ENCODE data around the gene ZSWIM1.
"Not testable (repeated sequence)": the region's sequence is repeated elsewhere in the genome, so short reads cannot be mapped to it uniquely, and the experiment has no call there.

Gene ZSWIM1

DNA sequence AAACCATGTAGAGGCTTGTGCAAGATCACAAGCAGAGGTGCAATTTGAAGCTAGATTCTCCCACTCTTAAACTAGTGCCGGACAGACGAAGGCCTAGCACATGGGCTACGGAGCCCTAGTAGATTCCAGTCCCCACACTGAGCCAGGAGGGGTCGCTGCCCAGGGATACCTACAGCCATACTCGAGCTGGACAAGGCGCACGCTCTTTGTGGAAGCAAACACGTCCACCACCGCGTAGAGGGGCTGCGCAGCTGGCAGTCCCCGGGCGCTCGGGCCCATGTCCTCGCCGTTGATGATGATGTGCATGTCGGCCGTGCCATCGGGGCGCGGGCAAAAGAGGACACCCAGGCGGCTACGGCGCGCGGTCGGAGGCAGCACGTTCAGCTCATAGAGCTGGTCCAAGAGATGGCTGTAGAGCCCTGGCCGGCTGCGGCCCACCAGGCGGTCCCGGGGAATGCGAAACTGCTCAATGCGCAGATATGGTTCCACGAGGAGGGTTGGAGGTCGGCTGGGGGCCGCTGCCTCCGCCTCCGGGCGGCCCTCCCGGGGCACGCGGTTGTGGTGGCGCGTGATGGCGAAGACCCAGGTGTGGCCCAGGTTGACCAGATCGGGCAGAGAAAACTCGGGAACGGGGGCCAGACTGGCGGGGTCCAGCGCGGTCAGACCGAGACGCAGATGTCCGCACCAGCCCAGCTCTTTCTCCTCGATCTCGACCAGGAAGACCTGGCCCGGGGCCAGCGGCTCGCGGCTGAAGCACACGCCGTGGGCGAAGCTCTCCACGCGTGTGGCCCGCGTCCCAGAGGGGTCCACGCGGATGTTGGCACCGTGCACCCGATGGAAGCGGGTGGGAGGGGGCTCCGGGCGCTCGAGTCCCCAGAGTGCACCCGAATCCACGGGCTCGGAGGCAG lies 9.3 kb downstream of the ZSWIM1 start:
- DNase-seq, result peak; percentile 30

DNA sequence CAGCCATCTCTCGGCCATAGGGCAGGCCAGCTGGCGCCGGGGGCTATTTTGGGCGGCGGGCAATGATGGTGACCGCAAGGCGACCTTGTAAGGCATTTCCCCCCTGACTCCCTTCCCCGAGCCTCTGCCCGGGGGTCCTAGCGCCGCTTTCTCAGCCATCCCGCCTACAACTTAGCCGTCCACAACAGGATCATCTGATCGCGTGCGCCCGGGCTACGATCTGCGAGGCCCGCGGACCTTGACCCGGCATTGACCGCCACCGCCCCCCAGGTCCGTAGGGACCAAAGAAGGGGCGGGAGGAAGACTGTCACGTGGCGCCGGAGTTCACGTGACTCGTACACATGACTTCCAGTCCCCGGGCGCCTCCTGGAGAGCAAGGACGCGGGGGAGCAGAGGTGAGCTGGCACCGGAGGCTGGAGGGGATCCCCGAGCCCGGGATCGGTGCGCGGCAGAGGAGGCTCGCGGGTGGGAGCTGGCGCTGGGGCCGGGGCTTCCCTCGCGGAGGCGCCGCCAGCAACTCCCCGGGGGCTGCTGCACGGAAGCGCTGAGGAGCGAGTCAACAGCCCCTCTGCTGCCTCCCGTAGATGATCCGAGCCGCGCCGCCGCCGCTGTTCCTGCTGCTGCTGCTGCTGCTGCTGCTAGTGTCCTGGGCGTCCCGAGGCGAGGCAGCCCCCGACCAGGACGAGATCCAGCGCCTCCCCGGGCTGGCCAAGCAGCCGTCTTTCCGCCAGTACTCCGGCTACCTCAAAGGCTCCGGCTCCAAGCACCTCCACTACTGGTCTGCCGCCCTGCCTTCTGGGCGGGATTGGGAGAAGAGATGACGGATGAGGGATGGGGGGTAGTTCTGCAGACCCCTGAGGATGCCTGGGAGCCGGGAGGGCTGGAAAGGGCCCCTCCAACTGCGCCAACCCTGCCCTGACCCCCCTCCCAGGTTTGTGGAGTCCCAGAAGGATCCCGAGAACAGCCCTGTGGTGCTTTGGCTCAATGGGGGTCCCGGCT lies 10.3 kb downstream of the ZSWIM1 start, which contains the start of the genes CTSA and NEURL2:
CTSA (plus strand) TSS at position 351 of the 999 bp plus-strand sequence; CDS start at position 585, 234 bp downstream.
NEURL2 (minus strand) TSS at position 224 of the 999 bp plus-strand sequence; CDS start at position 7, 217 bp downstream.
- peak; percentile 89 for DNase-seq

DNA sequence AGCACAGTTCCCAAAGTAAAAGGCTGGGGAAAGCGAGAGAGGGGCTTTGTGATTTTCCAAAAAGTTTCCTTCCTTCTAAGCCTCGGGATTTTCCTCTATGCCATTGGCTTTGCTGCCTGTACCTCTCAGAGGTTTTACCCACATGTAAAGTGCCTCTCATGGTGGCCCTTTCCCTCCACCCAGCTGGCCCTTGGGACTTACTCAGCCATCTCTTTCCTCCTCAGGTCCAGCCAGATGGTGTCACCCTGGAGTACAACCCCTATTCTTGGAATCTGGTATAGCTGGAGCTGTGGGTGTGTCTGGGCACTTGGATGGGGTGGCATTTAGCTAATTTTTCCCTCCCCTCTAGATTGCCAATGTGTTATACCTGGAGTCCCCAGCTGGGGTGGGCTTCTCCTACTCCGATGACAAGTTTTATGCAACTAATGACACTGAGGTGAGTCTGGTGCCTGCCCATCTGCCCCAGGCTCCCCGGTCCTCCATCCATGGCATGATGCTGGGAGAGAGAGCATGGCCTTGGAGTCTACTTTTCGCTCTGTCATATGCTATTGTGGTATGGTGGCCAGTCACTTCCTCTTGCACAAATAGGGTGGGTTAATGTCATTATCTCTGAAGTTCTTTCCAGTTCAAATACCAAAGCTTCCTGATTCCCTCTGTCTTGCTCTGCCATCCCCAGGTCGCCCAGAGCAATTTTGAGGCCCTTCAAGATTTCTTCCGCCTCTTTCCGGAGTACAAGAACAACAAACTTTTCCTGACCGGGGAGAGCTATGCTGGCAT lies 11.2 kb downstream of the ZSWIM1 start:
- no peak for DNase-seq

DNA sequence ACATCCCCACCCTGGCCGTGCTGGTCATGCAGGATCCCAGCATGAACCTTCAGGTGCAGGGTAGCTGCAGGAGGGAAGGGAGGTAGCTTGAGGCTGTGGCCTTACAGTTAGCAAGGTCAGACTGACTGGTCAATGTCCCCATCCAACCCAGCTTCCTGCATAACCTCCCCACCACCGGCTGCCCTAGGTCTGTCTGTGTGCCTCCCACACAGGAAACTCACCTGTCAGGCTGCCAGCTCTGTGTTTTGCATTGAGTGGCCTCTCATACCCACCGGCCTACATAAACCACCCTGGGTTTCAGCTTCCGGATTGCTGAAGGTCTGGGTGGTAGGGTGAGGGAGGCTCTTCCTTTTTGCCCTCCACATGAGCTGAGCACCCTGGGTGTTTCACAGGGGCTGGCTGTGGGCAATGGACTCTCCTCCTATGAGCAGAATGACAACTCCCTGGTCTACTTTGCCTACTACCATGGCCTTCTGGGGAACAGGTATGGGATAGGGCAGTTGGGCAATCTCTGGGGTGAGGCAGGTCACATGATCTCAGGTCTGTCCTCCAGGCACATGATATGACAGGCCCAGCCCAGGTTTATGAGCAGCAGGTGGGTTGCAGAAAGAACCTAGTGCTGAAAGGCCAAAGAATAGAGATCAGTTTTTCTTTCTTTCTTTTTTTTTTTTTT lies 11.9 kb downstream of the ZSWIM1 start:
- DNase-seq, result peak; percentile 51

DNA sequence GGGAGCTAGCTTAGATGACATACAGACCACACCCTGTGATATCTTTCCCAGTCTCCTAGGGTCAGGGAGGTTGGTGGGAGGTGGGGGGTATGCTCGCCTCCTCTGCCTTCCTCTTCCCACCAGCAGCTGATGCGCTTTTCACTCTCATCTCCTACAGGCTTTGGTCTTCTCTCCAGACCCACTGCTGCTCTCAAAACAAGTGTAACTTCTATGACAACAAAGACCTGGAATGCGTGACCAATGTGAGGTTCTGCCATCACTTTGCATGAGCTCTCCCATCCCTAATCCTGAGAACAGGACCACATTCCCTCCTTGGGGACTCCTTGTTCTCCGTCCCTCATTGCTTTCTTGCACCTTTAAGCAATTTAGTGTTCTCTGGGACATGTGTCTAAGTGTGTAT lies 12.8 kb downstream of the ZSWIM1 start:
- DNase-seq, result no peak

DNA sequence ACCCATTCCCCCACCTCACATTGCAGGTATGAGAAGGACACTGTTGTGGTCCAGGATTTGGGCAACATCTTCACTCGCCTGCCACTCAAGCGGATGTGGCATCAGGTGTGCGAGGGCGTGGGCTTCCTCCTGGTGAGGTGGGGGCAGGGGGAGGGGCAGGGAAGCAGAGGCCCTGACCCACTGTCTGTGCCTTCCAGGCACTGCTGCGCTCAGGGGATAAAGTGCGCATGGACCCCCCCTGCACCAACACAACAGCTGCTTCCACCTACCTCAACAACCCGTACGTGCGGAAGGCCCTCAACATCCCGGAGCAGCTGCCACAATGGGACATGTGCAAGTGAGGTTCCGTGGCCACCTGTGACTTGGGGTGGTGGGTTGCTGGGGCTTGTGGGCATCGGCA lies 13.8 kb downstream of the ZSWIM1 start:
- DNase-seq, result no peak

DNA sequence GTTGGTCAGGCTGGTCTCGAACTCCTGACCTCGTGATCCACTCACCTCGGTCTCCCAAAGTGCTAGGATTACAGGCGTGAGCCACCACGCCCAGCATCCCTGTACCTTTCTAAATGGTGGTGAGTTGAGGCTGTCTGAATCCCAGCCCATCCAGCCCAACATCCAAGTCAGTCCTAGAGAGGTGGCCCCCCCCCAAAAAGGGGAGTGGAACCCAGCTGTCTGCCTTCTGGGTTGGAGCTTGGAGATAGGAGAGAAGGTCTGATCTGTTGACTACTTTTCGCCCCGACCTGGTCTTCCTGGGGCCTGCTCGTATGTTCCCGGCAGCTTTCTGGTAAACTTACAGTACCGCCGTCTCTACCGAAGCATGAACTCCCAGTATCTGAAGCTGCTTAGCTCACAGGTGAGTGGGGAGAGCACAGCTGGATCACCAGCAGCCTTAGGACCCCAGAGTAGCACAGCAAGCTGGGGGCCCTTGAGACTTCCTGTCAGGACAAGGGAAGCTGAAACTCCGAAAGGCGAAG lies 15.7 kb downstream of the ZSWIM1 start:
- no peak for DNase-seq

DNA sequence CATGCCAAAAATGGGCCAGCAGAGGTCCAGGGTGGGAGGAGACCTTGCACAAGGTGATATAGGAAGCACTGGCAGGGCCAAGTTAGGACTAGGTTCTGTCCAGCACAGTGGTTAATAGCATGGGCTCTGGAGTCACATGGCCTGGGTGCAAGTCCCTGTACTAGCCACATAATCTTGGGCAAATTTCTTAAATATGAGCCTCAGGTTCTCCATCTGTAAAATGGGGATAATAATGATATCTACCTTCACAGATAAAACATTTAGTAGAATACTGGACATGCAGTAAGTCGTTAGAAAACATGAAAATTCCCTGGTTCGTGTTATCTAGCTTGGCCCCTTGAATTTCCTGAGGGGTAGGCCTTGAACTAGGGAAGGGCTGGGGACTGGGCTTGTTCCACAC lies 16.3 kb downstream of the ZSWIM1 start:
- DNase-seq, result no peak

DNA sequence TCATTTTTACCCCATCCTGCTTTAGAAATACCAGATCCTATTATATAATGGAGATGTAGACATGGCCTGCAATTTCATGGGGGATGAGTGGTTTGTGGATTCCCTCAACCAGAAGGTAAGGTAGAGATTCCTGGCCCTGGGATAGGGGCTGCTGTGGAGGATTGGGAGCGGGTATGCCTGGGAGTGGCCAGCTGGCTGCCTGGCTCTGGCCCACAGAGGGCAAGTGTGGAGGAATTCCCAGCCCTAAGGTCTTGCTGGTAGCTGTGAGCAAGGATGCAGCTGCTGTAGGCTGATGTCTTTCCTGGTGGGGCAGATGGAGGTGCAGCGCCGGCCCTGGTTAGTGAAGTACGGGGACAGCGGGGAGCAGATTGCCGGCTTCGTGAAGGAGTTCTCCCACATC lies 16.7 kb downstream of the ZSWIM1 start:
- no peak for DNase-seq

DNA sequence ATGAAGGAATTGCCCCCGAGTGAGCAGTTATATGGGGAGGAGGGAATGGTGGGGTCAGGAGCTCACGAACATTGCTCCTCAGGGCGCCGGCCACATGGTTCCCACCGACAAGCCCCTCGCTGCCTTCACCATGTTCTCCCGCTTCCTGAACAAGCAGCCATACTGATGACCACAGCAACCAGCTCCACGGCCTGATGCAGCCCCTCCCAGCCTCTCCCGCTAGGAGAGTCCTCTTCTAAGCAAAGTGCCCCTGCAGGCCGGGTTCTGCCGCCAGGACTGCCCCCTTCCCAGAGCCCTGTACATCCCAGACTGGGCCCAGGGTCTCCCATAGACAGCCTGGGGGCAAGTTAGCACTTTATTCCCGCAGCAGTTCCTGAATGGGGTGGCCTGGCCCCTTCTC lies 17.3 kb downstream of the ZSWIM1 start:
- no peak for DNase-seq

DNA sequence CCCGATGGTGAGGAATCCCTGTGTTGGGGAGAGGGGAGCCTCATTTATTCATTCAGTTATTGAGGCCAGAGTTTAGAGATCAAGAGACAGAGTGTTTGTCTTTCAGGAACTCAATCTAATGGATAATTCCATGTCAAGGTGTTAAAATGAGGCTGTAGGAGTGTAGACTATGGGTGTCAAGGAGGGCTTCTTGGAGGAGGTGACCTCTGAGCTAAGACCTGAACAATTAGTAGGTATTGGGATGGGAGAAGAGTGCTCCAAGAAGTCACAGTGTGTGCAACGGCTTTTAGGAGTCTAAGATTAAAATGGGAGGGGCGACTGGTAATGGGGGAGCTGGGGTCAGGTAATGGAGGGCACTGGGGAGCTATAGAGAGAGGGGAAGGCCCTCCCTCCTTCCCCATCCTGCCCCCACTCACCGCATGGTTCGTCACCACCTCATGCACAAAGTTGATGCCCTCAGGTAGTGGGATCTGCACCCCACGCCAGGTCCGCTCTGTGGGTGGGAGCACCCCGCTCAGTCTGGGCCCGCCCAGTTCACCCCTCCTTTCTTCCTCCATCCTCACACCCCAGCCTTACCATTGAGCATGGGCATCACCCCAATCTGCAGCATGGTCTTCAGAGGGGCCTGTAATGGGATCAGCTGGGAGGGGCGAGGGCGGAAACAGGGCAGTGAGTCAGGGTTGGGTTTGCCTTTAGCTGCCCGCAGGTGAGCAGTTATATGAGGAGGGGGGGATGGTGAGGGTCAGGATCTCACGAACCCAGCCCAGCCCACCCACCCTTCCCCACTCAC lies 18.2 kb downstream of the ZSWIM1 start:
- DNase-seq, result no peak

DNA sequence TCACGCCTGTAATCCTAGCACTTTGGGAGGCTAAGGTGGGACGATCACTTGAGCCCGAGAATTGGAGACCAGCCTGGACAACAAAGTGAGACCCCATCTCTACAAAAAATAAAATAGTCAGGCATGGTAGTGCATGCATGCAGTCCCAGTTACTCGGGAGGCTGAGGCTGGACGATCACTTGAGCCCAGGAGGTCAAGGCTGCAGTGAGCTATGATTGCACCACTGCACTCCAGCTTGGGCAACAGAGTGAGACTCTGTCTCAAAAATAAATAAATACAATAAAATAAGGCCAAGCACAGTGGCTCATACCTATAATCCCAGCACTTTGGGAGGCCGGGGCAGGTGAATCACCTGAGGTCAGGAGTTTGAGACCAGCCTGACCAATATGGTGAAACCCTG lies 20.3 kb downstream of the ZSWIM1 start:
- not testable (repeated sequence) for DNase-seq

DNA sequence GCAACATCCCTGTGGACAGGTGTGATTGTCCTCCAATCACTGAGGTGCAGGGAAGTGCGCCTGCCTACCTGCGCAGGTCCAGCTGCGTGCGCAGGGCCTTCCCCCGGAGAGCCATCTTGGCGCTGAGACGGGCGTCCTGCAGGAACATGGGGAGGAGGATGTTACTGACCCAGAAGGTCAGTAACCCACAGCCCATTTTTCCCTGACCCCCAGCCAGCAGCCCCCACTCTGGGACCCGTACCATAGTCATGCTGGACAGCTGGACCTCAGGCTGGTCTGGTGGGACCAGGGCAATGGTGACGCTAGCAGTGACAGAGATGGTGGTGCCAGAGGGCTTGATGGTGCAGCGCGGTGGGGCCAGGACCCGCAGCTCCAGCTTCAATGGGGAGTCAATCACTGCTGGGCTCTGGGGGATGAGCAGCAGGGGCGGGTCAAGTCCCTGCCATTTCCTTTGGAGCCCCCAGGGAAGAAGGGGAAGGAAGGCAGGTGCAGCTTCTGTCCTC lies 21.2 kb downstream of the ZSWIM1 start:
- DNase-seq, result no peak

DNA sequence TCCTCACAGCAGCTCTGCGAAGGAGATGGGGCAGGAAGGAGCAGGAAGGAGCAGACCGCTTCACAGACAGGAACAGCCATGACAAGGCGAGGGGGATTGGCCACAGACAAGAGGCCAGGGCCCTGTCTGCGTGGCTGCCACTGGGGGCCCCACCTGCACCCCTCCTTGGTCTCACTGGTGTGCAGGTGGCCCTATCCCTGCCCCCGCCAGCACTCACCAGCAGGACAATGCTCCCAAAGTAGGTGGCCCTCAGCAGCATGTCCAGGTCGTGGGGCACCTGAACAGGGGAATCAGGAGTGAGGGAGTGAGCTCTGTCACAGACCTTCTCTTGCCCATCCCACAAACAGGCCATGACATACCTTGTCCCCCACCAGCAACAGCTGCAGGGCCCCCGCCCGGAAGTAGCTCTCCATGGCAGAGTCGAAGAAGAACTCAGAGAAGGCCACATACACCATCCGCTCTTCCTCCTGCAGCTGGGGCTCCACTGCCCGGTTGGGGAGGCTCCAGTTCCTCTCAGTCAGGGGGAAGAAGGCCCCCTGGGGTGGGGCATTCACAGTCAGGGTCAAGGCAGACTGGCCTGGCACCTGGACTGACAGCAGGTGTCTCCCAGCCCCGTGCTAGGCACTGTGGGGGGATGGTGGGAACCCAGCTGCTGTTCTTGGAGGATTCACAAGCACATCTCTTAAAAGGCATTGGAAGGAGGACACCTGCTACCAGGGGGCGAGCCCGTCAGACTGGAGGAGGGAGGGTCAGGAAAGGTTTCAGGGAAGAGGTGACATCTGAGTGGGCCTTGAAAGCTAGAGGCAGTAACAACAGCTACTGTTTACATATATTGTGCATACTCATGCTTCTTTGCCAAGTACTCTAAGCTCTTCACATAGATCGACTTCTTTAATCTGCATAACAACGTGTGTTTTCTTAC lies 23.8 kb downstream of the ZSWIM1 start:
- DNase-seq, result no peak

DNA sequence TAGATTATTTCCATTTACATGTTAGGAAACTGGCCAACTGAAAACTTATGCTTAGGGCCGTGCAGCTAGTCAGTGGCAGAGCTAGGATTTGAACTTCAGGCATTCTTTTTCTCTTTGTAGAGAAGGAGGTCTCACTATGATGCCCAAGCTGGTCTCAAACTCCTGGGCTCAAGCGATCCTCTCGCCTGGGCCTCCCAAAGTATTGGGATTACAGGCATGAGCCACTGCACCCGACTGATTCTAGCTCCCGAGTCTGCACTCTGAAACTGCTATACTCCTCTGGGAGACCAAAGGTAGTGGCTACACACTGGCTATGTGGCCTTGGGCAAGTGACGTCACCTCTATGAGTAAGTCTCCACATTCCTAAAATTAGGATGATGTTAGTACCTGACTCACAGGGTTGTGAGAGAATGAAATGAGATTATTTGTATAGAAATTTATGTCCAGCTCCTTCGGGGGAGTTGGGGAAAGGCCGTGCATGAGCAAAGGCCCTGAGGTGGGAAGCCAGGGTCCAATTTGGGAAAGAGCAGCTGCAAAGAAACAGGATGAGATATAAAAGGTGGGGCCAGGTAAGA lies 24.6 kb downstream of the ZSWIM1 start:
- no peak for DNase-seq

DNA sequence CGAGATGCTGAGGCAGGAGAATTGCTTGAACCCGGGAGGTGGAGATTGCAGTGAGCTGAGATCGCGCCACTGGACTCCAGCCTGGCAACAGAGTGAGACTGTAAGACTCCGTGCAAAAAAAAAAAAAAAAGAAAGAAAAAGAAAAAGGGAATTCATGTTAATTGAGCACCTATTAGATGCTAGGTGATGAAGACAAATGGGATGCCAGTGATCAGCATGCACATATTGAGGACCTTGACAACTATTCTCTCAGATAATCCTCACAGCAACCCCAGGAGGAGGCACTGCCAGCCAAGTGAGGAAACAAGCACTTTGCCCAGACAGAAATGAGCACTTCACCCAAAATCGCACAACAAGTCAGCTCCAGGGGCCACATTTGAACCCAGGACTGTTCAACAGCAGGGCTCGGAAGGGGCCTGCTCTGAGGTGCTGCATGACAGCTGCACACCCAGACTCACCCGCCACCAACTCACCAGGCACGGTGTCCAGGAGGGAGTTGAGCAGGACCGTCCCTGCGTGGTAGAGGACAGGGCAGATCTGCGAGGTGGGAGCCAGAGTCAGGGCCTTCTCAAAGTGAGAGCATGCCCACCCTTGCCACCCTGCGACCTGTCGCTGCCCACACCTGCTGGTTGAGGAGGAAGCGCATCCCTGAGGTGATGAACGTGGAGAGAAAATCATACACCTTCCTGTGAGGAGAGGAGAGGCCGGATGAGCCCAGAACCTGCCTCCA lies 26.4 kb downstream of the ZSWIM1 start:
- DNase-seq, result no peak

DNA sequence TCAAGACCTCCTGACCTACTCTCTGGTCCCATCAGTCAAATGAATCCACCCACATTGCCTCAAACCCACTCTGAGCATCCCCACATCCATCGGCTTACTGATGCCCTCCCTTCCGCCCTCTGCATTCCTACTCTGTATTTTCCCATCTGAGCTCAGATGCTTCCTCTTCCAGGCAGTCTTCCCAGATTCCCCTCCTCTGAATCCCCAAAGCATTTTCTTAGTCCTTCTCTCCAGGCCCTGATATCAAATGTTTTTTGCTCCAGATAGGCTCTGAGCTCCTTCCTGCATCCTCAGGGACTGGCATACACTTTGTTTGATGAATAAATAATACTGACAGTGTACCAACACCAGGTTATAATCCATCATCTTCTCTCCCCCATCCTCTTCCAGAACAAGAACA lies 27.1 kb downstream of the ZSWIM1 start:
- DNase-seq, result no peak

DNA sequence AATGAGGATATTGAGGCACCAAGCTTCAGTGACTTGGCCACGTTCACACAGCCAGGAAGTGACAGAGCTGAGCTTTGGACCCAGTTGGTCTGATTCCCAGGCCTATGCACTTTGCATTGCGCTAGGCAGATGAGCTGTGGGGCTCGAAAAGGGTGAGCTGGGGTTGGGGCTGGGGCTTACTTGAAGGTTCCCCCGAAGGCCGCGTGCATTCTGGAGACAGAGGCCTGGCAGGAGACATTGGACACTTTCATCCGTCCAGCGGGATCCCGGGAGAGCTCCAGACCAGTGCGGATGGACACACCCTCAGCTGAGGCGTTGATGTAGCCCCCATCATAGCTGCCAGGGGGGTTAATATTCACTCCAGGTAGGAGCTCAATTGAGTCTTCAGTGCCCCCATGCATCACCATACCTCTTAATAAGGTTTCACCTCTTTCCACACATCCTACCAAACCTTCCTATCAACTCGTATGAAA lies 28.3 kb downstream of the ZSWIM1 start:
- DNase-seq, result no peak

Data from activated CD4-positive, alpha-beta T cell treated with anti-CD3 and anti-CD28 coated beads, Interleukin-2, Interleukin-6, amounts not matched to agents 100 ng/mL and 50 ng/mL, durations not matched to agents 16 hours and 8 hours (primary cell).